H1 (cell line): ENCODE data around the gene BEAN1. TPM values are rescaled to one million over a fixed set of nuclear protein-coding genes. Genes with fewer than 3 reads are reported as not detected.

ENCODE experiments used
- CTCF ChIA-PET: fragments of 300-600 bp; sonication (Branson Sonifier 250); formaldehyde crosslinking; loops from one replicate; lab custom pipeline; 2021; ENCODE audit not compliant: partially characterized antibody; lab: Charles Lee
- POLR2A ChIA-PET: fragments of 300-600 bp; sonication (Branson Sonifier 250); formaldehyde crosslinking; loops from one replicate; lab custom pipeline; 2021; ENCODE audit warnings: inconsistent platforms; ENCODE audit not compliant: partially characterized antibody; lab: Charles Lee
- DNase-seq, 2 experiments: peaks; one replicate each; pipeline versions ENCODE4 v3.0.0 to v3.0.0-alpha.2; 2010 to 2022; ENCODE audit warnings: low spot score in 2 of 2, low read depth in 1 of 2, mixed read lengths in 1 of 2
- FAIRE-seq: peaks from 2 replicates; lab custom pipeline; 2011; peaks lifted over from hg19 to GRCh38; lab: Jason Lieb, UNC
- H2AFZ ChIP-seq: 2 replicates; pipeline ENCODE4 v1.8.1; 2012; ENCODE audit warnings: low read length, inconsistent platforms
- H2AK5ac ChIP-seq: 2 replicates; pipeline ENCODE4 v1.6.1; 2013; ENCODE audit warnings: low read depth, low read length
- H2BK120ac ChIP-seq: replicated peaks from 2 replicates; pipeline ENCODE3; 2013; ENCODE audit warnings: low read depth, low read length, inconsistent platforms
- H2BK12ac ChIP-seq: 2 replicates; pipeline ENCODE4 v1.6.1; 2013; ENCODE audit warnings: low read depth, low read length
- H2BK15ac ChIP-seq: 2 replicates; pipeline ENCODE4 v1.6.1; 2013; ENCODE audit warnings: low read length
- H2BK20ac ChIP-seq: 2 replicates; pipeline ENCODE4 v1.6.1; 2013; ENCODE audit warnings: low read length
- H2BK5ac ChIP-seq: 2 replicates; pipeline ENCODE4 v1.6.1; 2013; ENCODE audit warnings: low read depth, low read length
- H3K14ac ChIP-seq: 2 replicates; pipeline ENCODE4 v1.6.1; 2013; ENCODE audit warnings: inconsistent platforms; ENCODE audit not compliant: insufficient read length
- H3K18ac ChIP-seq: 2 replicates; pipeline ENCODE4 v1.6.1; 2013; ENCODE audit warnings: low read length; ENCODE audit errors: extremely low read depth
- H3K23ac ChIP-seq: 2 replicates; pipeline ENCODE4 v1.6.1; 2013; ENCODE audit warnings: inconsistent platforms; ENCODE audit not compliant: insufficient read length
- H3K23me2 ChIP-seq: 2 replicates; pipeline ENCODE4 v1.6.1; 2013; ENCODE audit warnings: low read depth, low read length
- H3K27ac ChIP-seq: 2 replicates; pipeline ENCODE4 v1.6.1; 2011; ENCODE audit warnings: low read depth, low read length, inconsistent platforms
- H3K27me3 ChIP-seq, 4 experiments: replicated peaks in 1 of 4; 1 replicate in 1 of 4; 2 replicates in 3 of 4; pipeline versions ENCODE4 v1.6.1 to v1.8.1; 2011 to 2013; ENCODE audit warnings: low read length in 3 of 4, mild to moderate bottlenecking in 3 of 4, inconsistent platforms in 2 of 4, mixed read lengths in 2 of 4, moderate library complexity in 1 of 4; ENCODE audit not compliant: control insufficient read depth in 3 of 4, insufficient read depth in 3 of 4; ENCODE audit errors: extremely low read depth in 1 of 4
- H3K36me3 ChIP-seq, 4 experiments: 2 replicates each; pipeline versions ENCODE4 v1.6.1 to v1.8.1; 2011 to 2013; ENCODE audit warnings: mild to moderate bottlenecking in 4 of 4, low read length in 3 of 4, moderate library complexity in 2 of 4, control low read depth in 1 of 4, inconsistent platforms in 1 of 4; ENCODE audit not compliant: insufficient read depth in 4 of 4, control insufficient read depth in 2 of 4
- H3K4ac ChIP-seq: replicated peaks from 2 replicates; pipeline ENCODE3; 2013; ENCODE audit warnings: low read length, low read depth, mixed read lengths, inconsistent platforms; ENCODE audit not compliant: insufficient read length
- H3K4me1 ChIP-seq, 4 experiments: replicated peaks in 1 of 4; 1 replicate in 1 of 4; 2 replicates in 3 of 4; pipeline versions ENCODE4 v1.6.1 to v1.8.1; 2011 to 2013; ENCODE audit warnings: low read length in 3 of 4, inconsistent platforms in 2 of 4, mixed read lengths in 1 of 4; ENCODE audit not compliant: insufficient read depth in 4 of 4, control insufficient read depth in 3 of 4
- H3K4me2 ChIP-seq, 2 experiments: 2 replicates each; pipeline versions ENCODE4 v1.6.1 to v1.8.1; 2011 to 2013; ENCODE audit warnings: low read depth in 2 of 2, low read length in 2 of 2, control low read depth in 1 of 2, inconsistent platforms in 1 of 2, mild to moderate bottlenecking in 1 of 2; ENCODE audit not compliant: insufficient read depth in 1 of 2
- H3K4me3 ChIP-seq, 4 experiments: fragments of 200-600, 300-600 bp in 1 of 4; sonication (generic), shearing (Covaris generic), sonication (Bioruptor Twin) in 1 of 4; 2 replicates each; pipeline versions ENCODE4 v1.5.1 to v1.8.1; 2011 to 2016; ENCODE audit warnings: low read length in 4 of 4, low read depth in 3 of 4, control low read depth in 2 of 4, inconsistent platforms in 2 of 4, mild to moderate bottlenecking in 2 of 4, mixed read lengths in 1 of 4, moderate library complexity in 1 of 4; ENCODE audit not compliant: insufficient read depth in 2 of 4; ENCODE audit errors: extremely low read depth in 1 of 4
- H3K56ac ChIP-seq: replicated peaks from 2 replicates; pipeline ENCODE3; 2013; ENCODE audit warnings: low read depth, mild to moderate bottlenecking, mixed read lengths, low read length, inconsistent platforms; ENCODE audit not compliant: insufficient read length
- H3K79me1 ChIP-seq: 2 replicates; pipeline ENCODE4 v1.6.1; 2013; ENCODE audit warnings: low read depth, low read length, control low read depth
- H3K79me2 ChIP-seq, 2 experiments: 2 replicates each; pipeline versions ENCODE4 v1.6.1 to v1.8.1; 2012 to 2013; ENCODE audit warnings: low read length in 2 of 2, mild to moderate bottlenecking in 2 of 2, inconsistent platforms in 1 of 2; ENCODE audit not compliant: insufficient read depth in 2 of 2, control insufficient read depth in 1 of 2
- H3K9ac ChIP-seq, 4 experiments: replicated peaks in 1 of 4; 1 replicate in 1 of 4; 2 replicates in 3 of 4; pipeline versions ENCODE4 v1.6.1 to v1.8.1; 2011 to 2013; ENCODE audit warnings: low read depth in 3 of 4, low read length in 3 of 4, control low read depth in 2 of 4, mild to moderate bottlenecking in 2 of 4, moderate library complexity in 2 of 4, inconsistent platforms in 1 of 4; ENCODE audit errors: extremely low read depth in 1 of 4
- H3K9me3 ChIP-seq, 2 experiments: 2 replicates each; pipeline versions ENCODE4 v1.6.1 to v1.8.1; 2012 to 2013; ENCODE audit warnings: mild to moderate bottlenecking in 2 of 2, moderate library complexity in 2 of 2, control low read depth in 1 of 2, inconsistent platforms in 1 of 2, low read depth in 1 of 2, low read length in 1 of 2, mixed read lengths in 1 of 2; ENCODE audit not compliant: insufficient read depth in 2 of 2
- H4K20me1 ChIP-seq, 2 experiments: replicated peaks in 1 of 2; 2 replicates each; pipeline versions ENCODE3 to v1.8.1; 2011 to 2013; ENCODE audit warnings: inconsistent platforms in 2 of 2, low read length in 2 of 2, mild to moderate bottlenecking in 1 of 2; ENCODE audit not compliant: insufficient read depth in 2 of 2, control insufficient read depth in 1 of 2
- H4K5ac ChIP-seq: 2 replicates; pipeline ENCODE4 v1.6.1; 2013; ENCODE audit warnings: low read length, low read depth, mixed read lengths, inconsistent platforms; ENCODE audit not compliant: insufficient read length
- H4K8ac ChIP-seq: 2 replicates; pipeline ENCODE4 v1.8.0; 2013; ENCODE audit warnings: mild to moderate bottlenecking, moderate library complexity, low read length, inconsistent platforms; ENCODE audit not compliant: insufficient read depth; ENCODE audit errors: extremely low read depth
- H4K91ac ChIP-seq: replicated peaks from 2 replicates; pipeline ENCODE3; 2013; ENCODE audit warnings: low read length, mixed read lengths, inconsistent platforms; ENCODE audit not compliant: insufficient read length
- GTF2F1 ChIP-seq: IDR thresholded peaks from 2 replicates; pipeline ENCODE4 v1.6.1; 2012; ENCODE audit warnings: low read depth, low read length, improper control_type of control experiment, borderline replicate concordance
- POU5F1 ChIP-seq: IDR thresholded peaks from 2 replicates; pipeline ENCODE4 v1.6.1; 2011; ENCODE audit warnings: low read depth, mild to moderate bottlenecking, low read length, moderate library complexity
- RAD21 ChIP-seq, 2 experiments: IDR thresholded peaks in 1 of 2; conservative IDR thresholded peaks in 1 of 2; 2 replicates each; pipeline ENCODE4 v1.6.1; 2011; ENCODE audit warnings: low read depth in 2 of 2, low read length in 2 of 2, improper control_type of control experiment in 1 of 2, inconsistent platforms in 1 of 2, mild to moderate bottlenecking in 1 of 2, moderate library complexity in 1 of 2
- TEAD4 ChIP-seq: IDR thresholded peaks from 2 replicates; pipeline ENCODE4 v1.6.1; 2012; ENCODE audit warnings: low read depth, low read length, inconsistent platforms, mixed read lengths
- WGBS, 2 experiments: shearing (Covaris generic) in 1 of 2; methylation state at CpG; one replicate each; pipeline versions ENCODE4 v1.1.6 to v1.1.7; 2013 to 2015; ENCODE audit warnings: low lambda C conversion rate in 2 of 2, mixed read lengths in 2 of 2, inconsistent platforms in 1 of 2, low coverage in 1 of 2, missing lambda C conversion rate in 1 of 2; ENCODE audit not compliant: insufficient replicate concordance in 2 of 2, insufficient coverage in 1 of 2, insufficient read length in 1 of 2; ENCODE audit errors: extremely low coverage in 1 of 2, missing lambda C conversion rate in 1 of 2; 5-methylcytosine and 5-hydroxymethylcytosine counted together
- polyA plus RNA-seq, 7 experiments: library from polyadenylated mRNA; depleted of rRNA in 3 of 7; stranded (reverse) in 5 of 7; unstranded in 2 of 7; fragments of >200 nt in 5 of 7; fragments of 200-250 nt in 2 of 7; gene quantifications; 1 replicate in 5 of 7; 2 replicates in 1 of 7; 4 replicates in 1 of 7; pipeline versions ENCODE4 v1.2.1 to v1.2.3, GENCODE V29; 2011 to 2013; ENCODE audit warnings: missing spikeins in 2 of 7, mixed read lengths in 2 of 7
- total RNA-seq: library from RNA; stranded (reverse); fragmentation: NEBNext Ultra II Directional; extraction: Animal tissue kit (Norgen Biotek cat#: 25700); gene quantifications from 2 replicates; pipeline ENCODE4 v1.2.1, GENCODE V29; 2021
- TF ChIP-seq, protein P1 (sequence below): IDR thresholded peaks from 2 replicates; pipeline ENCODE4 v1.6.1; 2012; ENCODE audit warnings: inconsistent platforms

BEAN1 gene
- total and polyA plus RNA-seq, 2 of the 8 experiments (the other 6 are each of a cell fraction or from before 2014, with no cell fraction given) = 0.08 TPM; not detected in 1

GRCh38 chr16:66434619-66435430 lies 7.7 kb downstream of the BEAN1 start:
- Histone ChIP-seq H2BK12ac (peak overlapping the region; percentile 45), H3K56ac (no peak overlapping the region), H3K4me2 (peak overlapping the region in 1 of 2 experiments; percentile 17; a peak in 1 of 4 replicates), H3K4ac (no peak overlapping the region), H4K8ac (no peak overlapping the region; the same call in 1 of the 2 replicates), H3K36me3 (no peaks in the 10 kb centered on the region), H3K18ac (peak overlapping the region; percentile 71; the same call in 1 of the 2 replicates), H2BK120ac (no peak overlapping the region), H2BK5ac (peak overlapping the region; percentile 78; the same call in 1 of the 2 replicates), H3K79me2 (no peaks in the 10 kb centered on the region), H3K4me1 (peaks cover 0 to 13% (median 2%) of the 10 kb centered on the region in 4 experiments; a peak in 3 of 7 replicates), H2BK20ac (peak overlapping the region; percentile 29; the same call in 1 of the 2 replicates), H4K91ac (no peak overlapping the region), H2BK15ac (peak overlapping the region; percentile 19; the same call in 1 of the 2 replicates), H4K20me1 (no peaks in the 10 kb centered on the region), H3K23ac (no peak overlapping the region), H3K23me2 (no peaks in the 10 kb centered on the region), H3K4me3 (no peak overlapping the region), H3K27me3 (peaks cover 1 to 14% (median 6%) of the 10 kb centered on the region in 4 experiments), H2AK5ac (0 out of 2 replicates have a peak overlapping the region, but pooled peaks have one; percentile 86), H4K5ac (no peak overlapping the region), H3K9ac (no peak overlapping the region), H2AFZ (no peak overlapping the region), H3K79me1 (no peaks in the 10 kb centered on the region), H3K9me3 (no peaks in the 10 kb centered on the region), H3K14ac (no peak overlapping the region), H3K27ac (no peak overlapping the region)
- DNase-seq (no peak), FAIRE-seq (no peak)
- WGBS, 2 experiments = 81% methylated on average over 9 of the region's 9 CpGs; no CpG with 5 or more reads in 1 of the 2 experiments
- POLR2A ChIA-PET = no interaction called here
- CTCF ChIA-PET = interaction anchor here (0.7 to 4.1 kb wide), 13 partner anchors 9 to 154 kb away, joined by 3 to 15 read pairs (median 5); no protein-coding TSS in a partner anchor
- TF ChIP-seq TEAD4 (peak; percentile 89), POU5F1 (no peak), RAD21 (IDR thresholded peaks at IDR 0.05 in 1 of 2, conservative IDR thresholded peaks at IDR 0.05 in 1 of 2; ENCODE audit: low read depth in 2 of 2, low read length in 2 of 2) (no peak), GTF2F1 (no peak)
- TF ChIP-seq, protein P1, sequence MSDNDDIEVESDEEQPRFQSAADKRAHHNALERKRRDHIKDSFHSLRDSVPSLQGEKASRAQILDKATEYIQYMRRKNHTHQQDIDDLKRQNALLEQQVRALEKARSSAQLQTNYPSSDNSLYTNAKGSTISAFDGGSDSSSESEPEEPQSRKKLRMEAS = peak; percentile 30; the same call in 1 of the 2 replicates
